DOHH2 (cell line): ENCODE results near the gene TTC17.
A peak's percentile ranks its signal among the peaks of the same experiment; 100 is the strongest.

Source experiments
- H3F3A ChIP-seq: fragments of 200-600 bp; sonication (generic), shearing (Covaris generic); 2 replicates; pipeline ENCODE4 v1.6.0; 2016; ENCODE audit warnings: antibody characterized with exemption, mild to moderate bottlenecking; ENCODE audit not compliant: control insufficient read depth, insufficient read depth
- H3K27ac ChIP-seq: fragments of 200-600 bp; sonication (generic); 2 replicates; pipeline ENCODE4 v1.5.1; 2014; ENCODE audit warnings: low read depth, mild to moderate bottlenecking, low read length, moderate library complexity
- H3K27me3 ChIP-seq: fragments of 200-600 bp; sonication (generic); 2 replicates; pipeline ENCODE4 v1.6.1; 2014; ENCODE audit warnings: mild to moderate bottlenecking, low read length, mixed read lengths; ENCODE audit not compliant: control insufficient read depth
- H3K36me3 ChIP-seq: fragments of 200-600 bp; sonication (generic); 2 replicates; pipeline ENCODE4 v1.6.1; 2014; ENCODE audit warnings: mild to moderate bottlenecking, low read length, moderate library complexity, mixed read lengths; ENCODE audit not compliant: control insufficient read depth
- H3K4me1 ChIP-seq: fragments of 200-600 bp; sonication (generic); 2 replicates; pipeline ENCODE4 v1.6.1; 2014; ENCODE audit warnings: mild to moderate bottlenecking, low read length, mixed read lengths; ENCODE audit not compliant: control insufficient read depth
- H3K4me2 ChIP-seq: fragments of 200-600 bp; sonication (generic); 2 replicates; pipeline ENCODE4 v1.6.0; 2014; ENCODE audit warnings: mild to moderate bottlenecking, low read length, moderate library complexity
- H3K4me3 ChIP-seq: fragments of 200-600 bp; sonication (generic); 2 replicates; pipeline ENCODE4 v1.5.1; 2014; ENCODE audit warnings: mild to moderate bottlenecking, low read length, mixed read lengths
- H3K79me2 ChIP-seq: fragments of 200-600 bp; sonication (generic); 2 replicates; pipeline ENCODE4 v1.6.1; 2014; ENCODE audit warnings: mild to moderate bottlenecking, low read length, mixed read lengths; ENCODE audit not compliant: control insufficient read depth
- H3K9me2 ChIP-seq: fragments of 200-600 bp; sonication (generic); replicated peaks from 2 replicates; pipeline ENCODE4 v1.6.1; 2014; ENCODE audit warnings: mild to moderate bottlenecking, low read length, mixed read lengths; ENCODE audit not compliant: control insufficient read depth
- H3K9me3 ChIP-seq: fragments of 200-600 bp; sonication (generic); 2 replicates; pipeline ENCODE4 v1.6.1; 2014; ENCODE audit warnings: antibody characterized with exemption, low read length, mixed read lengths; ENCODE audit not compliant: control insufficient read depth, insufficient read depth
- H4K20me1 ChIP-seq: fragments of 200-600 bp; sonication (generic); 2 replicates; pipeline ENCODE4 v1.6.0; 2014; ENCODE audit warnings: low read depth, mild to moderate bottlenecking, antibody characterized with exemption, low read length, moderate library complexity; ENCODE audit not compliant: control insufficient read depth, insufficient read depth
- CTCF ChIP-seq: fragments of 200-600 bp; sonication (generic); IDR thresholded peaks from one replicate; pipeline ENCODE4 v1.5.1; 2014; ENCODE audit warnings: antibody characterized with exemption, mild to moderate bottlenecking, low read depth, low read length; ENCODE audit not compliant: poor library complexity, severe bottlenecking
- EZH2phosphoT487 ChIP-seq: fragments of 200-600 bp; sonication (generic); IDR thresholded peaks from 2 replicates; pipeline ENCODE4 v1.6.1; 2017; ENCODE audit warnings: borderline replicate concordance, mild to moderate bottlenecking, antibody characterized with exemption, low read length, moderate library complexity, mixed read lengths

TTC17 gene

GRCh38 chr11:43358801-43359421 lies at the start of gene TTC17:
TSS of gene TTC17 (plus strand) at chr11:43358920. CDS start at chr11:43358955, 35 bp downstream.
- no peaks in the 10 kb centered on the region for H3K27me3 ChIP-seq
- peaks cover 60% of the 10 kb centered on the region for H3K79me2 ChIP-seq
- H3K4me3 ChIP-seq, result peak within 1 kb of the TSS; percentile 83
- peaks cover 21% of the 10 kb centered on the region for H3K36me3 ChIP-seq
- H4K20me1 ChIP-seq, result no peaks in the 10 kb centered on the region; the same call in none of the 2 replicates
- peaks cover 26% of the 10 kb centered on the region for H3K4me1 ChIP-seq
- TF ChIP-seq CTCF (no peak), EZH2phosphoT487 (no peak)
- H3K9me2 ChIP-seq, result no peaks in the 10 kb centered on the region
- H3K4me2 ChIP-seq, result peak within 1 kb of the TSS; percentile 86
- peak within 1 kb of the TSS; percentile 62 for H3K27ac ChIP-seq
- peaks cover 3% of the 10 kb centered on the region; the same call in 1 of the 2 replicates for H3F3A ChIP-seq
- no peaks in the 10 kb centered on the region for H3K9me3 ChIP-seq

GRCh38 chr11:43311791-43312607 lies 46.7 kb upstream of the TTC17 start, which contains the start of gene API5:
TSS of gene API5 (plus strand) at chr11:43311996. CDS start at chr11:43312128, 132 bp downstream.
- peak within 1 kb of the TSS; percentile 78 for H3K4me2 ChIP-seq
- H4K20me1 ChIP-seq, result peaks cover 16% of the 10 kb centered on the region; the same call in 1 of the 2 replicates
- peak; percentile 79 for TF ChIP-seq CTCF
- no peak for TF ChIP-seq EZH2phosphoT487
- H3K9me3 ChIP-seq, result no peaks in the 10 kb centered on the region
- peak within 1 kb of the TSS; percentile 42 for H3K27ac ChIP-seq
- peaks cover 28% of the 10 kb centered on the region for H3K4me1 ChIP-seq
- peaks cover 24% of the 10 kb centered on the region for H3K36me3 ChIP-seq
- H3K9me2 ChIP-seq, result no peaks in the 10 kb centered on the region
- H3F3A ChIP-seq, result 0 out of 2 replicates have a peak, but pooled peaks cover 3% of the 10 kb centered on the region
- peaks cover 55% of the 10 kb centered on the region for H3K79me2 ChIP-seq
- H3K4me3 ChIP-seq, result peak within 1 kb of the TSS; percentile 84
- H3K27me3 ChIP-seq, result no peaks in the 10 kb centered on the region

GRCh38 chr11:43315966-43316365 lies 42.8 kb upstream of the TTC17 start:
- TF ChIP-seq CTCF (no peak), EZH2phosphoT487 (no peak)
- H3K4me2 ChIP-seq, result no peak overlapping the region
- peaks cover 28% of the 10 kb centered on the region for H3K4me1 ChIP-seq
- no peaks in the 10 kb centered on the region for H3K27me3 ChIP-seq
- H3K4me3 ChIP-seq, result no peak overlapping the region
- no peaks in the 10 kb centered on the region for H3F3A ChIP-seq
- no peaks in the 10 kb centered on the region for H3K9me2 ChIP-seq
- peaks cover 83% of the 10 kb centered on the region for H3K79me2 ChIP-seq
- H3K9me3 ChIP-seq, result no peaks in the 10 kb centered on the region
- H3K36me3 ChIP-seq, result peaks cover 62% of the 10 kb centered on the region
- H4K20me1 ChIP-seq, result peaks cover 22% of the 10 kb centered on the region; the same call in 1 of the 2 replicates
- H3K27ac ChIP-seq, result no peak overlapping the region
